K562 (cell line): ENCODE data around the gene CALD1. TPM values are rescaled to one million over a fixed set of nuclear protein-coding genes. Genes with fewer than 3 reads are reported as not detected.

Source experiments
- ATAC-seq: fragments of 200-7000 bp; cut with Tn5 transposase; 3 replicates; pipeline ENCODE4 v1.9.1; 2020; ENCODE audit warnings: moderate library complexity
- BruUV-seq: library from RNA; stranded (reverse); fragments of 400-500 nt; replicated peaks from 2 replicates; lab custom pipeline; 2021; lab: Mats Ljungman, UMichigan
- CTCF ChIA-PET: fragments of 300-600 bp; formaldehyde crosslinking; extraction: SDS; loops from one replicate; lab custom pipeline; 2021; ENCODE audit warnings: low intra/inter-chr PET ratio; lab: Yijun Ruan, JAX
- POLR2A ChIA-PET: fragments of 300-600, 350-650 bp; sonication (Branson Sonifier 250); formaldehyde crosslinking; extraction: SDS; loops from one replicate; lab custom pipeline; 2021; ENCODE audit warnings: antibody characterized with exemption, inconsistent platforms; lab: Yijun Ruan, JAX
- DNase-seq, 4 experiments: peaks; one replicate each; pipeline versions ENCODE4 v3.0.0 to v3.0.0-alpha.2; 2011 to 2018; ENCODE audit warnings: low spot score in 3 of 4, mixed read lengths in 3 of 4; ENCODE audit errors: extremely low read depth in 1 of 4
- FAIRE-seq: peaks from 2 replicates; lab custom pipeline; 2011; peaks lifted over from hg19 to GRCh38; lab: Jason Lieb, UNC
- H2AFZ ChIP-seq: 2 replicates; pipeline ENCODE4 v1.6.0; 2011; ENCODE audit warnings: low read depth, low read length, control low read depth, inconsistent platforms
- H3K27ac ChIP-seq: fragments of 200-600 bp; 3 replicates; pipeline ENCODE4 v1.8.0; 2011; ENCODE audit warnings: low read depth, mild to moderate bottlenecking, control low read depth, inconsistent platforms, low read length, moderate library complexity, mixed read lengths; ENCODE audit errors: extremely low read depth
- H3K27me3 ChIP-seq, 2 experiments: fragments of 300-600 bp in 1 of 2; 2 replicates in 1 of 2; 3 replicates in 1 of 2; pipeline versions ENCODE4 v1.6.0 to v1.8.0; 2011; ENCODE audit warnings: inconsistent platforms in 2 of 2, low read length in 2 of 2, mild to moderate bottlenecking in 1 of 2, mixed read lengths in 1 of 2, moderate library complexity in 1 of 2; ENCODE audit not compliant: control insufficient read depth in 2 of 2, insufficient read depth in 2 of 2
- H3K36me3 ChIP-seq: fragments of 300-600 bp; 3 replicates; pipeline ENCODE4 v1.8.0; 2011; ENCODE audit warnings: mild to moderate bottlenecking, low read length, inconsistent platforms; ENCODE audit not compliant: control insufficient read depth, insufficient read depth
- H3K4me1 ChIP-seq, 2 experiments: fragments of 200-600 bp in 1 of 2; replicated peaks in 1 of 2; 2 replicates in 1 of 2; 3 replicates in 1 of 2; pipeline versions ENCODE4 v1.5.1 to v1.8.0; 2011; ENCODE audit warnings: inconsistent platforms in 2 of 2, low read length in 2 of 2, mild to moderate bottlenecking in 1 of 2, mixed read lengths in 1 of 2, moderate library complexity in 1 of 2; ENCODE audit not compliant: control insufficient read depth in 2 of 2, insufficient read depth in 2 of 2
- H3K4me2 ChIP-seq: 2 replicates; pipeline ENCODE4 v1.6.1; 2011; ENCODE audit warnings: low read length, control low read depth, inconsistent platforms, mixed read lengths; ENCODE audit not compliant: insufficient read depth
- H3K4me3 ChIP-seq: fragments of 200-600 bp; sonication (generic), shearing (Covaris generic); 2 replicates; pipeline ENCODE4 v1.5.1; 2016; ENCODE audit warnings: control low read depth, inconsistent platforms
- H3K79me2 ChIP-seq: fragments of 200-600 bp; 3 replicates; pipeline ENCODE4 v1.8.0; 2011; ENCODE audit warnings: low read length, inconsistent platforms; ENCODE audit not compliant: control insufficient read depth, insufficient read depth
- H3K9ac ChIP-seq, 2 experiments: 2 replicates each; pipeline versions ENCODE4 v1.6.0 to v1.6.1; 2011; ENCODE audit warnings: low read depth in 2 of 2, low read length in 2 of 2, control low read depth in 1 of 2, inconsistent platforms in 1 of 2, mild to moderate bottlenecking in 1 of 2, mixed read lengths in 1 of 2; ENCODE audit not compliant: insufficient read depth in 1 of 2
- H3K9me1 ChIP-seq: one replicate; pipeline ENCODE4 v1.6.0; 2011; ENCODE audit warnings: inconsistent platforms, mild to moderate bottlenecking, low read length, moderate library complexity; ENCODE audit not compliant: control insufficient read depth, insufficient read depth
- H3K9me3 ChIP-seq: replicated peaks from 2 replicates; pipeline ENCODE4 v1.5.1; 2011; ENCODE audit warnings: low read depth, low read length, inconsistent platforms; ENCODE audit not compliant: control insufficient read depth, insufficient read depth
- H4K20me1 ChIP-seq: replicated peaks from 2 replicates; pipeline ENCODE4 v1.6.1; 2011; ENCODE audit warnings: low read length, inconsistent platforms, mixed read lengths; ENCODE audit not compliant: control insufficient read depth, insufficient read depth
- SOX6 ChIP-seq: fragments of 450-650 bp; IDR thresholded peaks from 2 replicates; pipeline ENCODE4 v1.6.1; 2014; ENCODE audit warnings: mild to moderate bottlenecking
- SPI1 ChIP-seq: IDR thresholded peaks from 2 replicates; pipeline ENCODE4 v1.6.1; 2011; ENCODE audit warnings: low read depth, low read length, control low read depth, borderline replicate concordance
- ZNF780A ChIP-seq: fragments of 250-450 bp; sonication (Bioruptor Pico); IDR thresholded peaks from 2 replicates; pipeline ENCODE4 v1.5.0; 2021; ENCODE audit warnings: mild to moderate bottlenecking
- WGBS: fragments of 100-300 bp; shearing (Covaris generic); methylation state at CpG from one replicate; pipeline ENCODE4 v1.1.6; 2016; ENCODE audit warnings: low coverage, mixed read lengths; ENCODE audit not compliant: insufficient coverage; ENCODE audit errors: missing lambda C conversion rate; 5-methylcytosine and 5-hydroxymethylcytosine counted together
- in situ Hi-C: fragments of 300-500 bp; cut with MboI; formaldehyde crosslinking; loops from 4 replicates; pipeline ENCODE4 v1.15.0; 2018; ENCODE audit warnings: inconsistent platforms, mixed read lengths
- intact Hi-C: fragments of 100-400 bp; cut with micrococcal nuclease; formaldehyde crosslinking; loops from 2 replicates; pipeline ENCODE4 v1.14.2; 2022
- polyA plus RNA-seq, 8 experiments: library from polyadenylated mRNA; depleted of rRNA in 4 of 8; stranded (reverse) in 5 of 8; unstranded in 3 of 8; fragments of >200 nt; fragmentation: Nextera tagmentation in 2 of 8; fragmentation: Illumina TruSeq in 1 of 8; extraction: Ambion mirVana in 2 of 8; extraction: Trizol in 1 of 8; gene quantifications; 2 replicates each; pipeline versions ENCODE4 v1.2.1 to v1.2.3, GENCODE V29; 2011 to 2014; ENCODE audit warnings: inconsistent platforms in 1 of 8, missing spikeins in 1 of 8
- total RNA-seq, 7 experiments: library from RNA; depleted of rRNA in 6 of 7; stranded (reverse); fragments of >200 nt in 6 of 7; fragmentation: Illumina TruSeq in 2 of 7; extraction: Trizol in 2 of 7; gene quantifications; 2 replicates each; pipeline versions ENCODE4 v1.2.1 to v1.2.3, GENCODE V29; 2011 to 2021; ENCODE audit warnings: low replicate concordance in 1 of 7
- TF ChIP-seq, protein P1 (sequence below): fragments of 450-650 bp; IDR thresholded peaks from 2 replicates; pipeline ENCODE4 v1.6.1; 2014; ENCODE audit warnings: low read depth, mild to moderate bottlenecking, moderate library complexity, borderline replicate concordance
- TF ChIP-seq, protein P2 (sequence below), 2 experiments: IDR thresholded peaks; 2 replicates each; pipeline ENCODE4 v1.6.1; 2011; ENCODE audit warnings: borderline replicate concordance in 1 of 2, control low read depth in 1 of 2, low read depth in 1 of 2, low read length in 1 of 2, mild to moderate bottlenecking in 1 of 2, mixed read lengths in 1 of 2, moderate library complexity in 1 of 2; ENCODE audit not compliant: insufficient read depth in 1 of 2, insufficient read length in 1 of 2, poor library complexity in 1 of 2, severe bottlenecking in 1 of 2; ENCODE audit errors: extremely low read depth in 1 of 2
- TF ChIP-seq, protein P3 (sequence below), 2 experiments: fragments of 450-650 bp; conservative IDR thresholded peaks; 2 replicates each; pipeline ENCODE4 v1.6.1; 2017; ENCODE audit warnings: mild to moderate bottlenecking in 2 of 2, moderate library complexity in 2 of 2

The CALD1 gene
- total and polyA plus RNA-seq, 9 of the 15 experiments (the other 6 are each of a cell fraction or from before 2014, with no cell fraction given), result 0.40 TPM; not detected in 8

DNA sequence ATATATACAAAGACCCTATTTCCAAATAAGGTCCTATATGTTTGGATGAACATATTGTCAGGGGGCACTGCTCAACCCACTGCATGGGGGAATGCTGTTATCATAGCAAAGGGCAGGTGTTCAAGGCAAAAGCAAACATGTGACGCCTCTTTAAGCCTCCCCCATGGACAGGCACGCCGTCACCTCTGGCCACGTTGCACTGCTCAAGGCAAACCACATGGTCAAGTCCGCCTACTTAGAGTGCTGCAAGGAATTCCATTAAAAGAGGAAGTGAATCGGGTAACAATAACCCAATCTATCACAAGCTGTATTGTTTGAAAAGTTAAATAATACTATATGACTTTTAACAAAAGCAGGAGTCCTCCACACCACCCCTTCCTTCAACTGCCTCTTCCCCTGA lies 8.8 kb upstream of the CALD1 start:
- Histone ChIP-seq H3K4me2 (no peak overlapping the region), H3K27ac (no peak overlapping the region), H3K9me1 (no peaks in the 10 kb centered on the region), H3K27me3 (peaks cover 6 to 36% of the 10 kb centered on the region in 2 experiments), H3K9me3 (no peaks in the 10 kb centered on the region), H4K20me1 (no peaks in the 10 kb centered on the region), H3K9ac (no peak overlapping the region), H2AFZ (no peak overlapping the region), H3K79me2 (no peaks in the 10 kb centered on the region), H3K4me1 (no peaks in the 10 kb centered on the region), H3K4me3 (no peak overlapping the region), H3K36me3 (no peaks in the 10 kb centered on the region)
- FAIRE-seq (no peak), ATAC-seq (peak; percentile 72), DNase-seq (peak in 1 of 4 experiments; percentile 16)
- ChIA-PET POLR2A (interaction anchor here (0.6 to 0.7 kb wide), 3 partner anchors 14 to 179 kb away, joined by 3 read pairs; no protein-coding TSS in a partner anchor), CTCF (no interaction called here)
- WGBS, result under 1% methylated on average over 6 of the region's 6 CpGs
- BruUV-seq, result no TSS peak
- in situ Hi-C loops, result no loop called here
- TF ChIP-seq SPI1 (peak; percentile 97), ZNF780A (CRISPR knock-in tag) (no peak), SOX6 (peak; percentile 30; the same call in 1 of the 2 replicates)
- TF ChIP-seq, protein P1, sequence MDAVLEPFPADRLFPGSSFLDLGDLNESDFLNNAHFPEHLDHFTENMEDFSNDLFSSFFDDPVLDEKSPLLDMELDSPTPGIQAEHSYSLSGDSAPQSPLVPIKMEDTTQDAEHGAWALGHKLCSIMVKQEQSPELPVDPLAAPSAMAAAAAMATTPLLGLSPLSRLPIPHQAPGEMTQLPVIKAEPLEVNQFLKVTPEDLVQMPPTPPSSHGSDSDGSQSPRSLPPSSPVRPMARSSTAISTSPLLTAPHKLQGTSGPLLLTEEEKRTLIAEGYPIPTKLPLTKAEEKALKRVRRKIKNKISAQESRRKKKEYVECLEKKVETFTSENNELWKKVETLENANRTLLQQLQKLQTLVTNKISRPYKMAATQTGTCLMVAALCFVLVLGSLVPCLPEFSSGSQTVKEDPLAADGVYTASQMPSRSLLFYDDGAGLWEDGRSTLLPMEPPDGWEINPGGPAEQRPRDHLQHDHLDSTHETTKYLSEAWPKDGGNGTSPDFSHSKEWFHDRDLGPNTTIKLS, result peak; percentile 44; the same call in 1 of the 2 replicates
- TF ChIP-seq, protein P2, sequence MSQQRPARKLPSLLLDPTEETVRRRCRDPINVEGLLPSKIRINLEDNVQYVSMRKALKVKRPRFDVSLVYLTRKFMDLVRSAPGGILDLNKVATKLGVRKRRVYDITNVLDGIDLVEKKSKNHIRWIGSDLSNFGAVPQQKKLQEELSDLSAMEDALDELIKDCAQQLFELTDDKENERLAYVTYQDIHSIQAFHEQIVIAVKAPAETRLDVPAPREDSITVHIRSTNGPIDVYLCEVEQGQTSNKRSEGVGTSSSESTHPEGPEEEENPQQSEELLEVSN (IDR thresholded peaks at IDR 0.05; ENCODE audit: borderline replicate concordance in 1 of 2, extremely low read depth in 1 of 2, insufficient read depth in 1 of 2, insufficient read length in 1 of 2, low read depth in 1 of 2, low read length in 1 of 2, poor library complexity in 1 of 2, severe bottlenecking in 1 of 2), result peak in 1 of 2 experiments; percentile 35
- TF ChIP-seq, protein P3, sequence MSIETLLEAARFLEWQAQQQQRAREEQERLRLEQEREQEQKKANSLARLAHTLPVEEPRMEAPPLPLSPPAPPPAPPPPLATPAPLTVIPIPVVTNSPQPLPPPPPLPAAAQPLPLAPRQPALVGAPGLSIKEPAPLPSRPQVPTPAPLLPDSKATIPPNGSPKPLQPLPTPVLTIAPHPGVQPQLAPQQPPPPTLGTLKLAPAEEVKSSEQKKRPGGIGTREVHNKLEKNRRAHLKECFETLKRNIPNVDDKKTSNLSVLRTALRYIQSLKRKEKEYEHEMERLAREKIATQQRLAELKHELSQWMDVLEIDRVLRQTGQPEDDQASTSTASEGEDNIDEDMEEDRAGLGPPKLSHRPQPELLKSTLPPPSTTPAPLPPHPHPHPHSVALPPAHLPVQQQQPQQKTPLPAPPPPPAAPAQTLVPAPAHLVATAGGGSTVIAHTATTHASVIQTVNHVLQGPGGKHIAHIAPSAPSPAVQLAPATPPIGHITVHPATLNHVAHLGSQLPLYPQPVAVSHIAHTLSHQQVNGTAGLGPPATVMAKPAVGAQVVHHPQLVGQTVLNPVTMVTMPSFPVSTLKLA (conservative IDR thresholded peaks at IDR 0.05), result no peak
- intact Hi-C loops, result no loop called here
